IMR-90 (cell line): ENCODE measurements around the gene TBXAS1.

Experiments
- MXI1 ChIP-seq: IDR thresholded peaks from 2 replicates; pipeline ENCODE4 v1.6.1; 2012; ENCODE audit warnings: low read depth, mild to moderate bottlenecking, low read length, moderate library complexity, borderline replicate concordance
- RAD21 ChIP-seq: IDR thresholded peaks from 2 replicates; pipeline ENCODE4 v1.6.1; 2012; ENCODE audit warnings: low read length, improper control_type of control experiment
- SMC3 ChIP-seq: fragments of 150-350 bp; IDR thresholded peaks from 2 replicates; pipeline ENCODE4 v1.6.1; 2016; ENCODE audit warnings: low read depth, mild to moderate bottlenecking, antibody characterized with exemption, low read length, moderate library complexity
- TF ChIP-seq, protein P1 (sequence below): conservative IDR thresholded peaks from 2 replicates; pipeline ENCODE4 v1.5.1; 2012; ENCODE audit warnings: mild to moderate bottlenecking, low read depth, low read length, improper control_type of control experiment

DNA sequence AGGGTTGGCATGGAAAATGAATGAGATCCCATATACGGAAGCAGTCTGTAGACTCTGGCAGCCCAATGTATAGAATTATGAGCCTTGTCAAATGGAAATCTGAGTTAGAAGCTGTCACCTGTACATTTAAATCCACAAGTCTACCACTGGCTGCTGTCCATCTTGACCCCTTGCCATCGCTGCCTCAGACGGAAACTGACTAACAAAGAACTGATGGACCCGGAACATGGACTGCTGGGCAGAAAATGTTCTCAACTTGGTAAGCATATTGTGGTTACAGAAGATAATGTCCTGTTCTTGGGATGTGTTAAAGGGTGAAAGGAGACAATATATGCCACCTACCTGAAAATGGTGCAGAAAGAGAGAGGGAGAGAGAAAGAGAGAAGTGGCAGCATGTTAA, 196.2 kb downstream of the TBXAS1 start:
- TF ChIP-seq RAD21, result no peak
- TF ChIP-seq SMC3, result no peak
- TF ChIP-seq, protein P1, sequence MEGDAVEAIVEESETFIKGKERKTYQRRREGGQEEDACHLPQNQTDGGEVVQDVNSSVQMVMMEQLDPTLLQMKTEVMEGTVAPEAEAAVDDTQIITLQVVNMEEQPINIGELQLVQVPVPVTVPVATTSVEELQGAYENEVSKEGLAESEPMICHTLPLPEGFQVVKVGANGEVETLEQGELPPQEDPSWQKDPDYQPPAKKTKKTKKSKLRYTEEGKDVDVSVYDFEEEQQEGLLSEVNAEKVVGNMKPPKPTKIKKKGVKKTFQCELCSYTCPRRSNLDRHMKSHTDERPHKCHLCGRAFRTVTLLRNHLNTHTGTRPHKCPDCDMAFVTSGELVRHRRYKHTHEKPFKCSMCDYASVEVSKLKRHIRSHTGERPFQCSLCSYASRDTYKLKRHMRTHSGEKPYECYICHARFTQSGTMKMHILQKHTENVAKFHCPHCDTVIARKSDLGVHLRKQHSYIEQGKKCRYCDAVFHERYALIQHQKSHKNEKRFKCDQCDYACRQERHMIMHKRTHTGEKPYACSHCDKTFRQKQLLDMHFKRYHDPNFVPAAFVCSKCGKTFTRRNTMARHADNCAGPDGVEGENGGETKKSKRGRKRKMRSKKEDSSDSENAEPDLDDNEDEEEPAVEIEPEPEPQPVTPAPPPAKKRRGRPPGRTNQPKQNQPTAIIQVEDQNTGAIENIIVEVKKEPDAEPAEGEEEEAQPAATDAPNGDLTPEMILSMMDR, result no peak
- no peak for TF ChIP-seq MXI1
